Colonic mucosa (tissue), 4 donors: ENCODE results near the gene NBPF1. TPM values are rescaled to one million over a fixed set of nuclear protein-coding genes. Genes with fewer than 3 reads are reported as not detected.
"Not testable (repeated sequence)": the region's sequence is repeated elsewhere in the genome, so short reads cannot be mapped to it uniquely, and the experiment has no call there.

ENCODE experiments used
- DNase-seq: peaks from one replicate; pipeline ENCODE4 v3.0.0-alpha.2; 2020
- H3K27ac ChIP-seq: fragments of 200-600 bp; one replicate; pipeline ENCODE4 v1.8.0; 2021
- H3K27me3 ChIP-seq: fragments of 200-600 bp; one replicate; pipeline ENCODE4 v1.8.0; 2021
- H3K36me3 ChIP-seq: fragments of 200-600 bp; one replicate; pipeline ENCODE4 v1.8.0; 2021
- H3K4me1 ChIP-seq: fragments of 200-600 bp; one replicate; pipeline ENCODE4 v1.8.0; 2021; ENCODE audit warnings: mild to moderate bottlenecking
- H3K4me3 ChIP-seq: fragments of 200-600 bp; one replicate; pipeline ENCODE4 v1.8.0; 2021
- H3K9ac ChIP-seq, 2 donors: one replicate each; pipeline ENCODE4 v1.7.0; 2013; ENCODE audit warnings: control low read depth in 2 of 2, low read depth in 2 of 2, low read length in 2 of 2
- H3K9me3 ChIP-seq: fragments of 200-600 bp; one replicate; pipeline ENCODE4 v1.8.0; 2021
- CTCF ChIP-seq: fragments of 200-600 bp; IDR thresholded peaks from one replicate; pipeline ENCODE4 v1.8.0; 2022; ENCODE audit warnings: antibody characterized with exemption, mild to moderate bottlenecking
- intact Hi-C: fragments of 100-400 bp; cut with DNase I; formaldehyde crosslinking; loops from one replicate; pipeline ENCODE4 v1.14.1; 2022
- total RNA-seq, 2 donors: library from RNA; stranded (reverse); fragmentation: NEBNext Ultra II Directional in 1 of 2; extraction: Animal tissue kit (Norgen Biotek cat#: 25700) in 1 of 2; gene quantifications; one replicate each; pipeline ENCODE4 v1.2.1, GENCODE V29; 2021
- donor health status: healthy.
- donor health status: DM: no; HTN: no; CAD: no.
- donor health status: DM: no; HTN: no; CAD: no.

Gene NBPF1
- 10 to 100 TPM; 45.2 to 54.3 TPM for total RNA-seq

GRCh38 chr1:16613185-16614147 lies at the start of gene NBPF1:
Gene NBPF1 (minus strand): TSS chr1:16613564.
- Histone ChIP-seq H3K9me3 (no peaks in the 10 kb centered on the region), H3K9ac (peak within 1 kb of the TSS; percentile 90 to 93), H3K36me3 (peaks cover 4% of the 10 kb centered on the region), H3K4me1 (peaks cover 5% of the 10 kb centered on the region), H3K4me3 (peak within 1 kb of the TSS; percentile 74), H3K27me3 (no peaks in the 10 kb centered on the region), H3K27ac (peak within 1 kb of the TSS; percentile 63)
- intact Hi-C loops: no loop called here
- no peak for TF ChIP-seq CTCF
- peak; percentile 100 for DNase-seq

- DNase-seq, H3K4me1 ChIP-seq, H3K27ac ChIP-seq, H3K36me3 ChIP-seq, intact Hi-C loops, H3K27me3 ChIP-seq, H3K9ac ChIP-seq, H3K9me3 ChIP-seq, H3K4me3 ChIP-seq: not testable (repeated sequence)
These were observed 44.9 kb upstream of the NBPF1 start for GRCh38 chr1:16658234-16658633.

- H3K4me3 ChIP-seq, H3K36me3 ChIP-seq, H3K9ac ChIP-seq, H3K4me1 ChIP-seq, intact Hi-C loops, H3K27me3 ChIP-seq, H3K27ac ChIP-seq, DNase-seq, H3K9me3 ChIP-seq: not testable (repeated sequence)
These were observed 43.8 kb upstream of the NBPF1 start for GRCh38 chr1:16656981-16657683.

GRCh38 chr1:16656574-16656973 lies 43.2 kb upstream of the NBPF1 start:
- H3K27ac ChIP-seq, intact Hi-C loops, H3K4me3 ChIP-seq, DNase-seq, H3K9ac ChIP-seq, H3K4me1 ChIP-seq, H3K27me3 ChIP-seq, H3K9me3 ChIP-seq, H3K36me3 ChIP-seq: not testable (repeated sequence)

- H3K9me3 ChIP-seq, H3K9ac ChIP-seq, H3K4me1 ChIP-seq, H3K4me3 ChIP-seq, H3K36me3 ChIP-seq, intact Hi-C loops, DNase-seq, H3K27ac ChIP-seq, H3K27me3 ChIP-seq: not testable (repeated sequence)
These were observed 38.2 kb upstream of the NBPF1 start for GRCh38 chr1:16651560-16651959.

GRCh38 chr1:16649960-16650359 lies 36.6 kb upstream of the NBPF1 start:
- H3K9ac ChIP-seq, intact Hi-C loops, H3K4me1 ChIP-seq, H3K36me3 ChIP-seq, H3K4me3 ChIP-seq, H3K27me3 ChIP-seq, DNase-seq, H3K27ac ChIP-seq, H3K9me3 ChIP-seq: not testable (repeated sequence)

GRCh38 chr1:16649390-16649789 lies 36.0 kb upstream of the NBPF1 start:
- H3K9ac ChIP-seq, intact Hi-C loops, H3K4me3 ChIP-seq, H3K27me3 ChIP-seq, H3K9me3 ChIP-seq, H3K36me3 ChIP-seq, H3K4me1 ChIP-seq, H3K27ac ChIP-seq: not testable (repeated sequence)
- DNase-seq: peak; percentile 23

- H3K27ac ChIP-seq, H3K4me1 ChIP-seq, H3K36me3 ChIP-seq, DNase-seq, intact Hi-C loops, H3K27me3 ChIP-seq, H3K4me3 ChIP-seq, H3K9me3 ChIP-seq, H3K9ac ChIP-seq: not testable (repeated sequence)
These were observed 35.4 kb upstream of the NBPF1 start for GRCh38 chr1:16648756-16649155.

- DNase-seq, H3K36me3 ChIP-seq, H3K4me3 ChIP-seq: not testable (repeated sequence)
These were observed 34.9 kb upstream of the NBPF1 start for GRCh38 chr1:16648250-16648649.

GRCh38 chr1:16647179-16648176 lies 34.1 kb upstream of the NBPF1 start:
- H3K4me3 ChIP-seq, intact Hi-C loops, H3K9ac ChIP-seq, H3K36me3 ChIP-seq, H3K27me3 ChIP-seq, H3K9me3 ChIP-seq, H3K27ac ChIP-seq: not testable (repeated sequence)
- H3K4me1 ChIP-seq: peaks cover 21% of the 10 kb centered on the region
- DNase-seq: peak; percentile 39

More at GRCh38 chr1:16648250-16648649, 34.9 kb upstream of the NBPF1 start:
- H3K4me1 ChIP-seq: peaks cover 13% of the 10 kb centered on the region
- H3K27me3 ChIP-seq, H3K9me3 ChIP-seq, H3K27ac ChIP-seq, intact Hi-C loops, H3K9ac ChIP-seq: not testable (repeated sequence)

GRCh38 chr1:16646716-16647115 lies 33.4 kb upstream of the NBPF1 start:
- H3K9me3 ChIP-seq, H3K4me3 ChIP-seq, H3K27ac ChIP-seq, H3K36me3 ChIP-seq, H3K27me3 ChIP-seq, H3K9ac ChIP-seq, intact Hi-C loops, DNase-seq: not testable (repeated sequence)
- peaks cover 26% of the 10 kb centered on the region for H3K4me1 ChIP-seq
